ENCODE measurements around the gene CCDC178.

Gene CCDC178

GRCh38 chr18:33090461-33090860 lies 350.1 kb downstream of the CCDC178 start:
- TF ChIP-seq GATA3 (IDR thresholded peaks at IDR 0.05; ENCODE audit: low read depth, low read length) (no peak), GATA2 (IDR thresholded peaks at IDR 0.05; ENCODE audit: low read depth, low read length) (no peak)

DNA sequence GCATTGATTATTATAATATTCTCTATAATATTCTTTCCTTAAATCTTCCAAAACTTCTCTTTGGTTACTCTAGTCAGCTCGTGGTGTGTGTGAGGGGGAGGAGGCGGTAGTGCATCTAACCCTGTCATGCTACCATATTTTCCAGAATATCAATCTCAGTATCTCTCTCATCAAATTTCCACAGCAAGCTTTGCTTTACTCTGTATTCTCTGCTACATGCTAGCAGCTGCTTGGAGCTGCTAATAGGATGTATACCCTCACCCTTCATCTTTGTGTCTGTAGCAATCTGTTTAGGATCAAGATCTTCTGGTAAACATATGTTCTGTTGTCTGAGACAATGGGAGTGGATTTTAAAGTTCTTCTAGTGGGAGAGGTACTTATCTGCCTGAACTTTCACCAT lies 363.9 kb downstream of the CCDC178 start:
- TF ChIP-seq GATA3 (IDR thresholded peaks at IDR 0.05; ENCODE audit: low read depth, low read length) (peak; percentile 28; the same call in 1 of the 2 replicates), GATA2 (IDR thresholded peaks at IDR 0.05; ENCODE audit: low read depth, low read length) (0 out of 2 replicates have a peak, but pooled peaks have one; percentile 22)

DNA sequence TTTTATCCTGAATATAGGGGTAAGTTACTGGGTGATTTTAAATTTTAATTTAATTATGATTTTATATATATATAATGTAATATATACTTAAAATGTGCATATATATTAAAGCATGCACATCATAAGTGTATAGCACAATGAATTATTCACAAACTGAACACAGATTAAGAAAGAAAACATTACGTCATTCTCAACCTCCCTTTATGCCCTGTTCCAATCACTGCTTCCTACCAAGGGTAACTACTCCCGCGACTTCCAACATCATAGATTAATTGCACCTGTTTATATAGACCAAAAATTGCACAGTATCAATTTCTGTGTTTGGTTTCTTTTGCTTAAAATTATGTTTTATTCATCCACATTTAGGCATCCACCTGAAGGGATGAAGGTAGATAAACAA lies 366.4 kb downstream of the CCDC178 start:
- TF ChIP-seq GATA2 (IDR thresholded peaks at IDR 0.05; ENCODE audit: low read depth, low read length) (no peak), GATA3 (IDR thresholded peaks at IDR 0.05; ENCODE audit: low read depth, low read length) (no peak)

DNA sequence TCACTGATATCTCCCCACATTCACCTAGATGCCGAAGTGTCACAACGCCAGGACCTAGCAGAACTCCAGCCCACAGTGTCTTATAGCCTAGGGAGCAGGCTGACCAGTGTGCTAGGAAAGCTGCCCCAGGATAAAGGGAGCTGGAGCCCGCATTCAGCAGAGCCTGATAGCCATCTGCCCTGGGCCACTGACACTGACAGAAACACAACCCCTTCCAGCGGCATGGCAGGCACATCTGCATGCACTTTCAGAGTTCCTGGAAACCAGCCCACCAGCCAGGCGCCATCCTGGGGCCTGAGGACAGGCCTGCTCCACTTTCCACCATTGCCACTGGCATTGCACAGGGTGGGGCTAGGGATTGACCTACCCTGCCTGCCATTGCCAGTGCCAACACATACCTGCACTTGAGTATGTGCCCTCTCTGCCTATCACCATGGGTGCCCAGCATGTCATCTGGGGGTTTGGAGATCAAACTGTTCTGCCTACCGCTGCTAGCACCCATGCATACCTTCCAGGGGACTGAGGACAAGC lies 377.6 kb downstream of the CCDC178 start:
- TF ChIP-seq GATA2 (IDR thresholded peaks at IDR 0.05; ENCODE audit: low read depth, low read length), result peak; percentile 61
- no peak for TF ChIP-seq GATA3 (IDR thresholded peaks at IDR 0.05; ENCODE audit: low read depth, low read length)

GRCh38 chr18:33052886-33053285 lies 387.6 kb downstream of the CCDC178 start:
- TF ChIP-seq GATA3 (IDR thresholded peaks at IDR 0.05; ENCODE audit: low read depth, low read length) (no peak), GATA2 (IDR thresholded peaks at IDR 0.05; ENCODE audit: low read depth, low read length) (no peak)

- TF ChIP-seq GATA3 (IDR thresholded peaks at IDR 0.05; ENCODE audit: low read depth, low read length) (no peak), GATA2 (IDR thresholded peaks at IDR 0.05; ENCODE audit: low read depth, low read length) (no peak)
These were observed 389.1 kb downstream of the CCDC178 start for GRCh38 chr18:33051407-33051806.

DNA sequence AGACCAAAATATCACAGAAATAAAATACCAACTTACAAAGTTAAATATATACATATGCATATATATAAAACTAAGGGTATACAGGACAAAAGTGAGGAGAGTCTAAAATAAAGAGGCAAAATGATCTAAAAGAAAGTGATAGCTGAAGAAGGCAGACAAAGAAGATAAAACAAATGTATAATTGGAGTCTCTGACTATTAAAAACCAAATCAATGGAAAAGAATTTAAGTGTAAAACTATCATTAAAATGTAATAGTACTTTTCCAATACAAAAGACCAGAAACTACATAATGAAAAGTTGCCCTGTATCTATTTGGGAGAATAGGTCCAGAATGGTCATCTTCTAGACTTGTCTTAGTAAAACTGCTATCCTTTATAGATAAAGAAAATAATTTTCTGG lies 400.3 kb downstream of the CCDC178 start:
- TF ChIP-seq GATA2 (IDR thresholded peaks at IDR 0.05; ENCODE audit: low read depth, low read length) (no peak), GATA3 (IDR thresholded peaks at IDR 0.05; ENCODE audit: low read depth, low read length) (no peak)

GRCh38 chr18:33034945-33035344 lies 405.6 kb downstream of the CCDC178 start:
- no peak for TF ChIP-seq GATA3 (IDR thresholded peaks at IDR 0.05; ENCODE audit: low read depth, low read length)

GRCh38 chr18:33034212-33034611 lies 406.3 kb downstream of the CCDC178 start:
- TF ChIP-seq GATA3 (IDR thresholded peaks at IDR 0.05; ENCODE audit: low read depth, low read length), result no peak
- no peak for TF ChIP-seq GATA2 (IDR thresholded peaks at IDR 0.05; ENCODE audit: low read depth, low read length)

DNA sequence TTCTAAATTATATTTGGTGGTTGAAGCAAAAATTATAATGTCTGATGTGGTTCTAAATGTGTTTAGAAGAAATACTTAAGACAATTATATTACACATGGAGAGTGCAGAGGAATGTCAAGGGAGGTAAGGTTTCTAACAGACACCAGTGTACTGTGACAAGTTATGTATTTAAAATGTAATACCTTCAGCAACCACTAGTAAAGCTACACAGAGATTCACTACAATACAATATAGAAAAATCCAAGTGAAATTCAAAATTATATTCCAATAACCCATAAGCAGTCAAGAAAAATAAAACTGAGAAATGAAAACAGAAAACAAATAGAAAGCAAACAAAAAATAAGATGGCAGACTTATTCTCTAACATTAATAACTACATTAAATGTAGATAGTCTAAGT lies 418.2 kb downstream of the CCDC178 start:
- no peak for TF ChIP-seq GATA2 (IDR thresholded peaks at IDR 0.05; ENCODE audit: low read depth, low read length)

GRCh38 chr18:33020877-33021276 lies 419.6 kb downstream of the CCDC178 start:
- no peak for TF ChIP-seq GATA2 (IDR thresholded peaks at IDR 0.05; ENCODE audit: low read depth, low read length)
- TF ChIP-seq GATA3 (IDR thresholded peaks at IDR 0.05; ENCODE audit: low read depth, low read length), result no peak

- TF ChIP-seq GATA2 (IDR thresholded peaks at IDR 0.05; ENCODE audit: low read depth, low read length) (no peak), GATA3 (IDR thresholded peaks at IDR 0.05; ENCODE audit: low read depth, low read length) (no peak)
These were observed 426.3 kb downstream of the CCDC178 start for GRCh38 chr18:33014060-33014796.

GRCh38 chr18:33010149-33010548 lies 430.4 kb downstream of the CCDC178 start:
- no peak for TF ChIP-seq GATA3 (IDR thresholded peaks at IDR 0.05; ENCODE audit: low read depth, low read length)
- TF ChIP-seq GATA2 (IDR thresholded peaks at IDR 0.05; ENCODE audit: low read depth, low read length), result no peak

GRCh38 chr18:32998921-32999320 lies 441.6 kb downstream of the CCDC178 start:
- no peak for TF ChIP-seq GATA3 (IDR thresholded peaks at IDR 0.05; ENCODE audit: low read depth, low read length)
- no peak for TF ChIP-seq GATA2 (IDR thresholded peaks at IDR 0.05; ENCODE audit: low read depth, low read length)

- TF ChIP-seq GATA2 (IDR thresholded peaks at IDR 0.05; ENCODE audit: low read depth, low read length) (no peak), GATA3 (IDR thresholded peaks at IDR 0.05; ENCODE audit: low read depth, low read length) (no peak)
These were observed 442.2 kb downstream of the CCDC178 start for GRCh38 chr18:32998285-32998684.

All from SH-SY5Y (cell line).